Fibroblast of lung (primary cell): ENCODE data around the gene SLTM. TPM values are rescaled to one million over a fixed set of nuclear protein-coding genes. Genes with fewer than 3 reads are reported as not detected.

Experiments
- DNase-seq, 2 donors: peaks; one replicate each; pipeline versions ENCODE4 v3.0.0 to v3.0.0-alpha.2; 2010; ENCODE audit warnings: low read depth in 2 of 2
- H2AFZ ChIP-seq: 2 replicates; pipeline ENCODE4 v1.5.1; 2012; ENCODE audit warnings: low read length, control low read depth, inconsistent platforms
- H3K27ac ChIP-seq: 2 replicates; pipeline ENCODE4 v1.5.1; 2011; ENCODE audit warnings: low read length, control low read depth; ENCODE audit not compliant: insufficient read depth
- H3K27me3 ChIP-seq: 2 replicates; pipeline ENCODE4 v1.5.1; 2011; ENCODE audit warnings: mild to moderate bottlenecking, low read length; ENCODE audit not compliant: control insufficient read depth, insufficient read depth
- H3K36me3 ChIP-seq: 2 replicates; pipeline ENCODE4 v1.5.1; 2011; ENCODE audit warnings: low read length; ENCODE audit not compliant: control insufficient read depth, insufficient read depth
- H3K4me1 ChIP-seq: 2 replicates; pipeline ENCODE4 v1.5.1; 2011; ENCODE audit warnings: low read length; ENCODE audit not compliant: control insufficient read depth, insufficient read depth; ENCODE audit errors: extremely low read depth
- H3K4me2 ChIP-seq: 2 replicates; pipeline ENCODE4 v1.5.1; 2011; ENCODE audit warnings: low read length, control low read depth; ENCODE audit not compliant: insufficient read depth; ENCODE audit errors: extremely low read depth
- H3K4me3 ChIP-seq, 4 experiments: fragments of 200-600 bp in 1 of 4; sonication (generic) in 1 of 4; replicated peaks in 1 of 4; 2 replicates each; pipeline ENCODE4 v1.5.1; 2011 to 2016; ENCODE audit warnings: low read length in 4 of 4, low read depth in 3 of 4, mild to moderate bottlenecking in 3 of 4, control low read depth in 2 of 4, inconsistent platforms in 1 of 4, mixed read lengths in 1 of 4; ENCODE audit not compliant: insufficient read depth in 1 of 4; ENCODE audit errors: control extremely low read depth in 1 of 4
- H3K79me2 ChIP-seq: 2 replicates; pipeline ENCODE4 v1.5.1; 2012; ENCODE audit warnings: mild to moderate bottlenecking, low read length, inconsistent platforms; ENCODE audit not compliant: control insufficient read depth, insufficient read depth
- H3K9ac ChIP-seq: 2 replicates; pipeline ENCODE4 v1.5.1; 2011; ENCODE audit warnings: mild to moderate bottlenecking, low read length, control low read depth; ENCODE audit not compliant: insufficient read depth
- H3K9me3 ChIP-seq: 2 replicates; pipeline ENCODE4 v1.5.1; 2012; ENCODE audit warnings: low read depth, low read length; ENCODE audit not compliant: control insufficient read depth, insufficient read depth
- H4K20me1 ChIP-seq: 2 replicates; pipeline ENCODE4 v1.5.1; 2011; ENCODE audit warnings: low read length; ENCODE audit not compliant: control insufficient read depth, insufficient read depth; ENCODE audit errors: extremely low read depth
- CTCF ChIP-seq, 2 donors: IDR thresholded peaks in 1 of 2; conservative IDR thresholded peaks in 1 of 2; 1 replicate in 1 of 2; 2 replicates in 1 of 2; pipeline ENCODE4 v1.5.1; 2011 to 2012; ENCODE audit warnings: low read length in 2 of 2, control low read depth in 1 of 2, inconsistent platforms in 1 of 2, low read depth in 1 of 2, mild to moderate bottlenecking in 1 of 2
- EZH2 ChIP-seq: IDR thresholded peaks from 2 replicates; pipeline ENCODE4 v1.5.1; 2012; ENCODE audit warnings: low read length, control low read depth, mild to moderate bottlenecking; ENCODE audit errors: missing control alignments
- polyA plus RNA-seq, 2 donors: library from polyadenylated mRNA; depleted of rRNA in 1 of 2; stranded (reverse) in 1 of 2; unstranded in 1 of 2; fragments of >200 nt; gene quantifications; 2 replicates each; pipeline ENCODE4 v1.2.1, GENCODE V29; 2011 to 2012; ENCODE audit warnings: missing spikeins in 1 of 2
- total RNA-seq: library from RNA; depleted of rRNA; stranded (reverse); fragments of >200 nt; gene quantifications from 2 replicates; pipeline ENCODE4 v1.2.1, GENCODE V29; 2014

Gene SLTM
- total and polyA plus RNA-seq, 2 donors (not counting 1 experiment from before 2014, with no cell fraction given), result 19.3 to 67.2 TPM

GRCh38 chr15:58958811-58959210 is 25.3 kb upstream of the SLTM start:
- H3K4me2 ChIP-seq, result no peak overlapping the region
- TF ChIP-seq CTCF (conservative IDR thresholded peaks at IDR 0.05 in 1 of 2, IDR thresholded peaks at IDR 0.05 in 1 of 2; ENCODE audit: low read depth in 1 of 2, low read length in 2 of 2) (no peak), EZH2 (no peak)
- H3K79me2 ChIP-seq, result no peaks in the 10 kb centered on the region
- no peaks in the 10 kb centered on the region for H4K20me1 ChIP-seq
- no peak overlapping the region for H3K9ac ChIP-seq
- no peaks in the 10 kb centered on the region for H3K9me3 ChIP-seq
- no peaks in the 10 kb centered on the region for H3K36me3 ChIP-seq
- H3K27me3 ChIP-seq, result no peaks in the 10 kb centered on the region
- no peak overlapping the region for H3K4me3 ChIP-seq
- no peaks in the 10 kb centered on the region for H3K4me1 ChIP-seq
- DNase-seq, result no peak
- H2AFZ ChIP-seq, result no peak overlapping the region
- no peak overlapping the region for H3K27ac ChIP-seq

GRCh38 chr15:58957101-58957973 is 23.9 kb upstream of the SLTM start:
- Histone ChIP-seq H3K27me3 (no peaks in the 10 kb centered on the region), H3K79me2 (no peaks in the 10 kb centered on the region), H3K27ac (no peak overlapping the region), H3K4me3 (no peak overlapping the region), H3K4me2 (no peak overlapping the region), H3K9me3 (no peaks in the 10 kb centered on the region), H4K20me1 (no peaks in the 10 kb centered on the region), H2AFZ (peak overlapping the region; percentile 56), H3K9ac (no peak overlapping the region), H3K4me1 (peaks cover 2% of the 10 kb centered on the region), H3K36me3 (no peaks in the 10 kb centered on the region)
- DNase-seq, result peak; percentile 36 to 61
- peak; percentile 83 to 84 for TF ChIP-seq CTCF (conservative IDR thresholded peaks at IDR 0.05 in 1 of 2, IDR thresholded peaks at IDR 0.05 in 1 of 2; ENCODE audit: low read depth in 1 of 2, low read length in 2 of 2)
- TF ChIP-seq EZH2, result no peak

- no peak overlapping the region for H3K4me2 ChIP-seq
- H3K9me3 ChIP-seq, result no peaks in the 10 kb centered on the region
- peak; percentile 56 to 60 for DNase-seq
- no peaks in the 10 kb centered on the region for H3K27me3 ChIP-seq
- peaks cover 2% of the 10 kb centered on the region for H3K4me1 ChIP-seq
- no peak overlapping the region for H3K9ac ChIP-seq
- no peaks in the 10 kb centered on the region for H3K79me2 ChIP-seq
- TF ChIP-seq EZH2 (no peak), CTCF (conservative IDR thresholded peaks at IDR 0.05 in 1 of 2, IDR thresholded peaks at IDR 0.05 in 1 of 2; ENCODE audit: low read depth in 1 of 2, low read length in 2 of 2) (no peak)
- no peak overlapping the region for H3K4me3 ChIP-seq
- peak overlapping the region; percentile 63 for H2AFZ ChIP-seq
- H3K36me3 ChIP-seq, result no peaks in the 10 kb centered on the region
- no peak overlapping the region for H3K27ac ChIP-seq
- no peaks in the 10 kb centered on the region for H4K20me1 ChIP-seq
Observed at GRCh38 chr15:58952751-58953150, 19.3 kb upstream of the SLTM start.
